ENCODE results near the gene RIPOR3.
"Not testable (repeated sequence)": the region's sequence is repeated elsewhere in the genome, so short reads cannot be mapped to it uniquely, and the experiment has no call there.

The RIPOR3 gene

DNA sequence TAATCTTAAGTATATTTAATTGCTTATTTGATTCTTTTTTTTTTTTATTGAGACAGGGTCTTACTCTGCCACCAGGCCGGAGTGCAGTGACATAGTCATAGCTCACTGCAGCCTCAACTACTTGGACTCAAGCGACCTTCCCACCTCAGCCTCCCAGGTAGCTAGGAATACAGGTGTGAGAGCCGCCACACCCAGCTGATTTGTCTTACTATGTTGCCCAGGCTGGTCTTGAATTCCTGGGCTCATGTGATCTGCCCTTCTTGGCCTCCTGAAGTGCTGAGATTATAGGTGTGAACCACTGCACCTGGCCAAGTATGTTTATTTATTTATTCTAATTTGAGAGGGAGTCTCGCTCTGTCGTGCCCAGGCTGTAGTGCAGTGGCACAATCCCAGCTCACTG, 142.9 kb downstream of the RIPOR3 start:
- no peak for DNase-seq

DNA sequence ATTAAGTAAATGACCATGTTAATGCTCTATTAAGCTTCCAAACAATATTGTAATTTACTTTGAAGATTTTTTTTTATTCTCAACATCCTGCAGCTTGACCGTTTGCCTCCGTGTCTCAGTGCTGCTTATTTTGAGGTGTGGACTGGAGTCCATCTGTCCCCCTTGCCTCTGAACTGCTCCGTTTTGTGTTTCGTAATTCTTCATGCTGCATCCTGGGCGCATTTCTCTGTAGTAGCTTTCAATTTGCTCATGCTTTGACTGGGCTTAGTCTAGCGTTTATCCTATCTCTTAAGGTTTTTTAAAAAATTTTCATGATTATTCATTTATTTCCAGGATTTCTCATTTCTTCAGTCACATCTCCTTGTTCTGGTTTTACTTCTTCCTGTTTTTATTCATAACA, 143.4 kb downstream of the RIPOR3 start:
- DNase-seq: no peak

DNA sequence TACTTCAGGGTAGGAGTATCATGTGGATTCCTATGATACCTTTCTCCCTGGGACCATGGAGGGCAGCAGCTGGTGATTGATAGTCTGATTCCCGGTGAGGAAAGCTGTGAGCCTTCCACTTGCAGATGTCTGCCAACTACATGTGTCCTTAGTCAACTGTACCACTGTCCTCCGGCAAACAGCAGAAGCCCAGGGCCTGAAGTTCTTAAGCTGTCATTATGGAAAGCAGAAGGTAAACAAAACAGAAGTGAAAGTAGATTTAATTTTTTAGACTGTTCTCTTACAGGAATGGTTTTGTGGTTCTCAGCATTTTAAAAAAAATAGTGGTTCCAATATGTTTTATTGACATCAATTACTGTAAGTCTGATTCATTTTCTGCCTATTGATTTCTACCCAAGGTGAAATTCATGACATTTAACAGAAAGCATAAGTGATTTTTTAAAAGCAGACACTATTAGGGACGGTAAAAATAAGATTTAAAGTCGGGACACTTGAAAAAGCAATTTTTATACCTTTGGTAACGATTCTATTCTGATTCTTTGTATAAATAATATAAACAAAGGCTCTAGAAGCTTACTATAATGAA, 144.5 kb downstream of the RIPOR3 start:
- DNase-seq: no peak

DNA sequence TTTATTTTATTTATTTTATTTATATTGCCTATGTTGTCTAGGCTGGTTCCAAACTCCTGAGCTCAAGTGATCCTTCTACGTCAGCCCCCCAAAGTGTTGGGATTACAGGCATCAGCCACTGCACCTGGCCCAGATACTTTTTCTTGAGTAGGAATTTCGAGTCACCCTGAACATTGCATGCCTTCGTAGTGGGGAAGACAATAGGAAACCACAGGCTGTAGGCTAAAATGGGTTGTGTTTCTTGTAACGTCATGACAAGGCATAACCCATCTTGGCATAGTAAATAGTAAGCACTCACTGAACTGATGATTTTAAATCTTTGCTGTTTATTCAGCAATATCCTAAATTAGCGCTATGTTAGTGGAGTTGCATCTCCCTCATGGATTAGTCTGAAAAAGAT, 146.2 kb downstream of the RIPOR3 start:
- DNase-seq: peak; percentile 36

DNA sequence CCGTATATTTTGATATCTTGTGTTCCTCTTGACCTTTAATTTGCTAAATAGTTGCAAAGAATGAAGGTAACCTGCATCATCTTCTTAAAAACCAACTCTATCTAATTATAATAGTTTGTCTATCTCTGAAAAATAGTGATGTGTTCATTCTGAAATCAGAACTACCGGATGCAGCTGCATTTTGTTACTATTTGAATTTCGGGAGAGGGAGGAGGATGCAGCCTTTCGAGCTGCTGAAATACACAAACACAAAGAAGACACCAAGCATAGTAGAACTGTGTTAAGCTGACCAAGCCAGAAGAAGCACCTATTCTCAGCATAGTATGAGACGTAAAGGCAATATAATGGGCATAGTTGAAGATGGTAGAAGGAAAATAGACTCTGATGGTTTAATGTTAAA, 148.0 kb downstream of the RIPOR3 start:
- DNase-seq: no peak

DNA sequence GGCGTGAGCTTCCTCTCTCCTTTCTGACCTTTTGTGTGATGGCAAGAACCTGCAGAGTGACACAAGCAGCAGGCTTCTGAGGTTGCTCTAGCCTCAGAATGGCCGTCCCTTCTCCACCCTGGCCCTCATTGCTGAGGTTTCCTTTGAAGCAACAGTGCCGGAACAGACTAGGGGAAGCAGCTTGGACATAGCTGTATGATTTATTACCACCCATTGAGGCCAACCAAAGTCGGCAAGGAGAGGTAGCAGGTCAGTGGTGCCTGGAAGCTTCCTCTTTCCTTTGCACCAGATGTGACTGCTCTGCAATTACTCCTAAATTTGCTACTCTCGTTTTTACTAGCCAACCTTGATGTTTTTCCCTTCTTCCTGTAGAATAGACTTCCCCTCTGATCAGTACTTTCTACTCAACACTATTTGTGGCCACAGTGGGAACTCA, 149.7 kb downstream of the RIPOR3 start:
- DNase-seq: peak; percentile 87

DNA sequence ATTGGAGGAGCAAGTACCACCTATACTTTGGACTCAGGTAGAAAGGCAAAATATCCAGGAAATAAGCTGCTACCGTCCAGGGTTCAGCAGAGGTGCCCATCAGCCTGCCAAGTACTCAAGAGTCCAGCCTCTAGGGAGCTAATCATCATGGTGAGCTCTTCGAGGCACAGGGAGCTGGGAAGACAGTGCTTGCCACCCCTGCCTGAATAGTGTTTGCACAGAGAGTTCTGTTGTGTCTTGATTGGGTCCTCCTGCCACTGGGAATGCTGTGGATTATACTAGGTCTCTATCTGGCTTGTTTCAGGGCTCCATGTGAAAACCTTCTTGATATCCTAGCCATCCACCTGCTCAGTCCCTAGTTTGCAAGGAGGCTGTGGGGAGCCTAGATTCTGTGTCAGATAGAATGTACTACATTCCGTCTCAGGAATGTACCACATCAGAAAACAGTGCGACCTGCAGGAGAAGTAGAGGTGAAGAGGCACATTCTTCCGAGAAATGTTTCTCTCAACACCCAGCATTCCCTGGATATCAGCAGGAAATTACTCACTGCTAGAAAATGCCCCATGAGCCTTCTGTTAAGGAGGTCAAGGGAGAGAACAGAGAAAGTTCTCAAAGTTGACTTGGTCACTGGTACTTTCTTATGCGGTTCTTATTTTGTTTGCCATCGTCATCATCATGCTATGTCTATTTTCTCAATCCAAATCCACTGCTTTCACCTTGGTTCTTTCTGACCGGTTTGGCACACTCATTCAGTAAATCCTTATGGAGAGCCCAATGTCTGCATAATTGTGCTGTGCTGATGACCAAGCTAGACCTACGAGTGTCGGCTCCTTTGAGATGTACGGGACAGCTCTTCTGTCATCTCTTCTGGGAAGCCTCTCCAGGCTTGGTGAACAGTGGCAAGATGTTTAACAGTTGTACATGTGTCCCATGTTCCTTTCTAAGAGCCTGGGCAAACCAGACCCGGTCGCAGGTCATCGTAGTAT, 150.4 kb downstream of the RIPOR3 start:
- DNase-seq: no peak

DNA sequence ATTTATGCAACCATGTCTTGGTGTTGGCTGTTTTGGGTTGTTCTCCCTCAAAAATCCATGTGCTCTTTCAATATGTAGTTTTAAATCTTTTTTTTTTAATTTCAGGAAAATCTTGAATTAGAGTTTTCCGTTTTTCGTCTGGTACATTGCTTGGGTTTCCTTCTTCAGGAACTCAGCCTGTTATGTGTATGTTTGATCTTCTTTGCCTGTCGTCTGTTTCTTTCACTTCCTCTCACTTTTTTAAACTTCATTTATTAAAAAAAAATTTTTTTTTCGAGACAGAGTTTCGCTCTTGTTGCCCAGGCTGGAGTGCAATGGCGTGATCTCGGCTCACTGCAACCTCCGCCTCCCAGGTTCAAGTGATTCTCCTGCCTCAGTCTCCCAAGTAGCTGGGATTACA, 151.5 kb downstream of the RIPOR3 start:
- DNase-seq: not testable (repeated sequence)

DNA sequence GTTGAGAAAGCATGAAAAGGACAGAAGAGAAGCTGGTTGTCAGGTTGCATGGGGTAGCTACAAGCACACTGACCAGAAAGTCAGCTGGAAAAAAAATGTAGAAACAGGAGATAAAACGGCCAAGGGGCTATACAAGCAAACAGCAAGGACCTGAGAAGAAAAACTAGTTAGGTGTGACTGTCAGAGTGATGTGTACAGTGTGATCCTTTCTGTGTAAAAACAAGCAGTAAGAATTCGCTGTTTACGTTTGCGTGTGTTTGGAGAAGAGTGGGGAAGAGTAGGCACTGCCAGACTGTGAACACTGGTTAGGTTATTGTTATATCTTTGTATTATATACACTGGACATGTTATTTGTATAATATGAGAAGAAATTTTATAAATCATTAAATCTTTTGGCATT, 153.1 kb downstream of the RIPOR3 start:
- no peak for DNase-seq

DNA sequence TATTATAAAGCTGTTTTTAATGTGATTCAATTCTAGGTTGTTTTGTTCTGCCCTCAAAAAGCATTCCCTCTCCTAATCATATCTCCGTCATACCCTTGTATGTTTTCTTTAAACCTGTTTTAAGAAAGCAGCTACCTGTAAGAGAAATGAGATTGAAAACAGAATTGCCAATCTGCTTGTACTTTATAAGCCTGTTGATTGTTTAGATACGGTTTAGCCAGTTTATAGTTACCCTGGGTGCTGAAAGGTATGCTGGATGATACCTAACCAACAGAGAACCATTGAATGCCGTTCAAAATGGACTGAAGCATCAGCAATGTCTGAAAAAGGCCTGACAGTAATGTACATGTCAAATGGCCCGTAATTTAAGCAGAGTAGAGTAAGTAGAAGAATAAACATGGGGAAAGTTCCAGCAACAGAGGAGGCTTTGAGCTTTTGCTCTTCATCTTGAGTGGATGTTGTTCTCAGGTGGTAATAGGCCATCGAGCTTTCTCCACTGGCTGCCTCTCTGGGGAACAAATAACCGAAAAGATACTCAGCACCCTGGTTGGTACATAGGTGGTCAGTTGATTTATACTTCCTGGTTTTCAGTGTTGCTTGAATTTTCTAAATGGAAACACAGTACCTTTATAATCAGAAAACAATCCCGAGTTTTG, 153.7 kb downstream of the RIPOR3 start:
- DNase-seq: no peak

DNA sequence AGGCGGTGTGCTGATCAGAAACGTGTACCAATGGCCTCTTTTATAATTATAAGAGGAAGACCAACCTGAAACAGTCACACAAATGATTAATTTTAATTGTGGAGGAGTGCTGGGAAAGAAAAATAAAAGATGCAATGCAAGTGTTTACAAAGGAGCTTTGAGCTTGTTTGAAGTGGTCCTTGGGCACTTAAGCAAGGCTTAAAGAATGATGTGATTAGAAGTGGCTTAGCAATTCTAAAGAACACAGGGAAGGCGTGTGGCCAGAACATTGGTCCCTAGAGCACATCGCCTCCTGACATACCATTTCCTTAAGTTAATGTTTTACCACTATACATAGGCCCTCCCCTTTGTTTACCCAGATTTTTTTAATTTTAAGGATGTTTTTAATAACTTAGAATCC, 155.0 kb downstream of the RIPOR3 start:
- DNase-seq: no peak

All from hematopoietic multipotent progenitor cell treated with erythropoietin and hydrocortisone succinate and interleukin-3 and kit ligand, for 4 days (in vitro differentiated cells).